Measurements from ENCODE around the gene MTNR1A.

Gene MTNR1A

DNA sequence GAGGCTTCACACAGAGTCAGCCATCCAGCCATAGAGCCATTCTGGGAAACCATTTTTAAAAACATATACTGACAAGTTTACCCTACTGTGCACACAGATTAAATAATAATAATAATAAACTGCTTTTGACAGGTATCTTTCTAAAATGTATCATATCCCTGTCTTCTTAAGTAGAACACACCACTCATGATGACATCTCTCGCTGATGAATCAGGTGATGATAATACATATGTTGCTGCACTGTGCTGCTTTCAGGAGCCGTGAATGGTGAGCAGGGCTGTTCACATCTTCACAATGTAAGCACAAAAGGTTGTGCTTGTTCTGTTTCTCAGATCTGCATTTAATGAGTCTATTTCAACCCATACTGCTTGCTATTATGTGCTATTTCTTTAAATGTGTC, 3.5 kb downstream of the MTNR1A start:
- no peak for DNase-seq
- ATAC-seq (ENCODE audit: insufficient read depth, low read depth) = no peak
- no peaks in the 10 kb centered on the region for H3K27me3 ChIP-seq (ENCODE audit: insufficient read depth, low read length, poor library complexity)

DNA sequence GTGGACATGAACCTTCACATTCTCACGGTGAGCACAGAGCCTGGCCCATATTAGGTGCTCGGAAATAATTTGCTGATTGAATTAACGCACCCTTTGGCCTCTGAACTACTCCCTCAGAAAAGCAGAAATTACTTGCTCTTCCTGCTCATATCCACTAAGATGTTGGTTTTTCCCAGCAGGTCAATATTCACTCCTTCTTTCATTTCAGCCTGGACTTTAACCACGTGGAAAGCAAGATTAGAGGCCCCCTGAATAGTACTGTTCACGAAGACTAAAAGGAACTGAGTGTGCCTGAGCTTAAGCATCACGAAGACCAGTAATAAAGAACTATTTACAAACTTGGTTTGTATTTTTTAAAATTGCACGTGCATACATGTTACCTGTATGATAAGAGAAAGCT, 9.9 kb downstream of the MTNR1A start:
- Histone ChIP-seq H3K9ac (ENCODE audit: low read depth, low read length) (no peak overlapping the region), H3K9me3 (ENCODE audit: insufficient read depth, low read length, severe bottlenecking) (peaks cover 27% of the 10 kb centered on the region), H4K20me1 (ENCODE audit: insufficient read depth, low read length) (no peaks in the 10 kb centered on the region), H3K4me2 (ENCODE audit: insufficient read depth, low read length) (no peak overlapping the region), H2AFZ (ENCODE audit: low read depth, low read length) (no peak overlapping the region), H3K4me3 (ENCODE audit: low read depth in 1 of 2, low read length in 2 of 2) (no peak overlapping the region), H3K27me3 (ENCODE audit: insufficient read depth, low read length, poor library complexity) (no peaks in the 10 kb centered on the region), H3K79me2 (ENCODE audit: insufficient read depth, low read length) (no peaks in the 10 kb centered on the region), H3K4me1 (ENCODE audit: insufficient read depth, low read length) (no peaks in the 10 kb centered on the region), H3K27ac (ENCODE audit: low read length) (no peak overlapping the region), H3K36me3 (ENCODE audit: insufficient read depth, low read length) (no peaks in the 10 kb centered on the region)
- no peak for DNase-seq
- TF ChIP-seq, protein P1, sequence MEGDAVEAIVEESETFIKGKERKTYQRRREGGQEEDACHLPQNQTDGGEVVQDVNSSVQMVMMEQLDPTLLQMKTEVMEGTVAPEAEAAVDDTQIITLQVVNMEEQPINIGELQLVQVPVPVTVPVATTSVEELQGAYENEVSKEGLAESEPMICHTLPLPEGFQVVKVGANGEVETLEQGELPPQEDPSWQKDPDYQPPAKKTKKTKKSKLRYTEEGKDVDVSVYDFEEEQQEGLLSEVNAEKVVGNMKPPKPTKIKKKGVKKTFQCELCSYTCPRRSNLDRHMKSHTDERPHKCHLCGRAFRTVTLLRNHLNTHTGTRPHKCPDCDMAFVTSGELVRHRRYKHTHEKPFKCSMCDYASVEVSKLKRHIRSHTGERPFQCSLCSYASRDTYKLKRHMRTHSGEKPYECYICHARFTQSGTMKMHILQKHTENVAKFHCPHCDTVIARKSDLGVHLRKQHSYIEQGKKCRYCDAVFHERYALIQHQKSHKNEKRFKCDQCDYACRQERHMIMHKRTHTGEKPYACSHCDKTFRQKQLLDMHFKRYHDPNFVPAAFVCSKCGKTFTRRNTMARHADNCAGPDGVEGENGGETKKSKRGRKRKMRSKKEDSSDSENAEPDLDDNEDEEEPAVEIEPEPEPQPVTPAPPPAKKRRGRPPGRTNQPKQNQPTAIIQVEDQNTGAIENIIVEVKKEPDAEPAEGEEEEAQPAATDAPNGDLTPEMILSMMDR (IDR thresholded peaks at IDR 0.05; ENCODE audit: borderline replicate concordance, extremely low read depth, low read length, poor library complexity, severe bottlenecking) = no peak
- no peak for TF ChIP-seq EZH2 (IDR thresholded peaks at IDR 0.05; ENCODE audit: borderline replicate concordance, low read depth, low read length, severe bottlenecking)
- no peak for ATAC-seq (ENCODE audit: insufficient read depth, low read depth)

More for the DNA sequence above, 3.5 kb downstream of the MTNR1A start:
- H3K4me3 ChIP-seq (ENCODE audit: low read depth in 1 of 2, low read length in 2 of 2) = no peak overlapping the region
- H3K36me3 ChIP-seq (ENCODE audit: insufficient read depth, low read length) = no peaks in the 10 kb centered on the region
- TF ChIP-seq, protein P1 (IDR thresholded peaks at IDR 0.05; ENCODE audit: borderline replicate concordance, extremely low read depth, low read length, poor library complexity, severe bottlenecking) = no peak
- peaks cover 7% of the 10 kb centered on the region for H3K9me3 ChIP-seq (ENCODE audit: insufficient read depth, low read length, severe bottlenecking)
- no peak overlapping the region for H3K9ac ChIP-seq (ENCODE audit: low read depth, low read length)
- H2AFZ ChIP-seq (ENCODE audit: low read depth, low read length) = no peak overlapping the region
- H3K27ac ChIP-seq (ENCODE audit: low read length) = no peak overlapping the region
- no peak overlapping the region for H3K4me2 ChIP-seq (ENCODE audit: insufficient read depth, low read length)
- H4K20me1 ChIP-seq (ENCODE audit: insufficient read depth, low read length) = no peaks in the 10 kb centered on the region
- no peaks in the 10 kb centered on the region for H3K4me1 ChIP-seq (ENCODE audit: insufficient read depth, low read length)
- H3K79me2 ChIP-seq (ENCODE audit: insufficient read depth, low read length) = no peaks in the 10 kb centered on the region

DNA sequence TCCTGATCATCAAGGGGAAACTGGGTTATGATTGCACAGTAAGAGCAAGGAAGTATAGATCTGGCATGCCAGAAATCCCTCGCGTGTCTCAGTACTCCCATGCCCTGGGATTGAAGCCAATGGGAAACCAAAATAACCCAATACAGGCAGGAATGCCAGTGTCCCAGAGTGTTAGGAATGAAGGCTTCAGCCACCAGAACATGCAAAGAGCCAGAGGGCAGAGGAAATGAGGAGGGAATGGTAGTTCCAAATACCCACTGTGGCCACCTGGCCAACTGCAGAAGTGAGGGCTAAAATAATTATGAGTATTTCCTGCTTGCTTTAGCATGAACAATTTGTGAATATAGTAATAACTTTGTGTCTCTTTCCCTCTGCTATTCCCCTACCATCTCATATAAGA, 12.2 kb downstream of the MTNR1A start:
- no peak for ATAC-seq (ENCODE audit: insufficient read depth, low read depth)
- no peak for TF ChIP-seq EZH2 (IDR thresholded peaks at IDR 0.05; ENCODE audit: borderline replicate concordance, low read depth, low read length, severe bottlenecking)
- TF ChIP-seq, protein P1 (IDR thresholded peaks at IDR 0.05; ENCODE audit: borderline replicate concordance, extremely low read depth, low read length, poor library complexity, severe bottlenecking) = no peak

DNA sequence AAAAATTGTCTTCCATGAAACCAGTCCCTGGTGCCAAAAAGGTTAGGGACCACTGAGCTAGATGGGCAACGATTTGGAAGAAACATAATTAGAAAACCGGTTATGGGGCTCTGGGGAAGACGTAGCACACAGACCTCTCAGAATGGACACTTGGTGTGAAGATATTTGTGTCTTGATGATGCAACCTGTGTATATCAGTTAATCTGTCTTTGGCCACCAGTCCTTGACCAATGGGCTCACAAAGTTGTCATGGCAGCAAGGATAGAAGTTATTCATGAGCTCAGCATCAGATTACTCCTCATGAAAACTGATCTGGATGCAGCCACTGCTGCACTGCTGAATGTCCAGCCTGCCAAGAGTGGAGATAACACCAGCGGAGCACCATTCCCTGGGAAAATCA, 13.6 kb downstream of the MTNR1A start:
- H3K27ac ChIP-seq (ENCODE audit: low read length) = no peak overlapping the region
- no peaks in the 10 kb centered on the region for H3K27me3 ChIP-seq (ENCODE audit: insufficient read depth, low read length, poor library complexity)
- no peak overlapping the region for H3K4me3 ChIP-seq (ENCODE audit: low read depth in 1 of 2, low read length in 2 of 2)
- ATAC-seq (ENCODE audit: insufficient read depth, low read depth) = no peak
- TF ChIP-seq, protein P1 (IDR thresholded peaks at IDR 0.05; ENCODE audit: borderline replicate concordance, extremely low read depth, low read length, poor library complexity, severe bottlenecking) = no peak
- no peak for TF ChIP-seq EZH2 (IDR thresholded peaks at IDR 0.05; ENCODE audit: borderline replicate concordance, low read depth, low read length, severe bottlenecking)
- no peaks in the 10 kb centered on the region for H3K79me2 ChIP-seq (ENCODE audit: insufficient read depth, low read length)
- H3K9ac ChIP-seq (ENCODE audit: low read depth, low read length) = no peak overlapping the region
- no peak for DNase-seq
- no peaks in the 10 kb centered on the region for H4K20me1 ChIP-seq (ENCODE audit: insufficient read depth, low read length)
- H2AFZ ChIP-seq (ENCODE audit: low read depth, low read length) = no peak overlapping the region
- H3K4me1 ChIP-seq (ENCODE audit: insufficient read depth, low read length) = no peaks in the 10 kb centered on the region
- no peaks in the 10 kb centered on the region for H3K36me3 ChIP-seq (ENCODE audit: insufficient read depth, low read length)
- peaks cover 26% of the 10 kb centered on the region for H3K9me3 ChIP-seq (ENCODE audit: insufficient read depth, low read length, severe bottlenecking)
- H3K4me2 ChIP-seq (ENCODE audit: insufficient read depth, low read length) = no peak overlapping the region

More for the DNA sequence above, 12.2 kb downstream of the MTNR1A start:
- Histone ChIP-seq H3K36me3 (ENCODE audit: insufficient read depth, low read length) (no peaks in the 10 kb centered on the region), H3K9ac (ENCODE audit: low read depth, low read length) (no peak overlapping the region), H2AFZ (ENCODE audit: low read depth, low read length) (no peak overlapping the region), H3K79me2 (ENCODE audit: insufficient read depth, low read length) (no peaks in the 10 kb centered on the region), H3K9me3 (ENCODE audit: insufficient read depth, low read length, severe bottlenecking) (peaks cover 30% of the 10 kb centered on the region), H3K4me1 (ENCODE audit: insufficient read depth, low read length) (no peaks in the 10 kb centered on the region), H3K4me2 (ENCODE audit: insufficient read depth, low read length) (no peak overlapping the region), H3K27ac (ENCODE audit: low read length) (no peak overlapping the region), H3K4me3 (ENCODE audit: low read depth in 1 of 2, low read length in 2 of 2) (no peak overlapping the region), H3K27me3 (ENCODE audit: insufficient read depth, low read length, poor library complexity) (no peaks in the 10 kb centered on the region), H4K20me1 (ENCODE audit: insufficient read depth, low read length) (no peaks in the 10 kb centered on the region)
- DNase-seq = no peak
